Thyroid gland (tissue), 4 donors: Measurements from ENCODE around the gene SIAH3. TPM values are rescaled to one million over a fixed set of nuclear protein-coding genes. Genes with fewer than 3 reads are reported as not detected.

Experiments used
- DNase-seq, 2 donors: peaks; one replicate each; pipeline ENCODE4 v3.0.0-alpha.2; 2019
- H3K27ac ChIP-seq, 3 donors: fragments of 200-600 bp; sonication (generic); 1 replicate in 2 of 3; 2 replicates in 1 of 3; pipeline ENCODE4 v1.5.1; 2016 to 2019; ENCODE audit warnings: mild to moderate bottlenecking in 1 of 3, moderate library complexity in 1 of 3
- H3K27me3 ChIP-seq: fragments of 200-600 bp; sonication (generic); one replicate; pipeline ENCODE4 v1.5.1; 2019
- H3K36me3 ChIP-seq, 2 donors: fragments of 200-600 bp; sonication (generic); one replicate each; pipeline ENCODE4 v1.5.1; 2016 to 2019
- H3K4me1 ChIP-seq, 2 donors: fragments of 200-600 bp; sonication (generic); one replicate each; pipeline ENCODE4 v1.5.1; 2017 to 2019
- H3K4me3 ChIP-seq, 3 donors: fragments of 200-600 bp; sonication (generic); replicated peaks in 1 of 3; 1 replicate in 2 of 3; 2 replicates in 1 of 3; pipeline ENCODE4 v1.5.1; 2016; ENCODE audit warnings: mild to moderate bottlenecking in 1 of 3
- H3K9me3 ChIP-seq: fragments of 200-600 bp; sonication (generic); one replicate; pipeline ENCODE4 v1.5.1; 2017
- CTCF ChIP-seq, 6 experiments: fragments of 200-600 bp in 3 of 6; fragments of 450-650 bp in 3 of 6; sonication (generic) in 3 of 6; IDR thresholded peaks; one replicate each; pipeline ENCODE4 v1.5.1; 2016 to 2019; ENCODE audit warnings: antibody characterized with exemption in 6 of 6, mild to moderate bottlenecking in 2 of 6, inconsistent platforms in 1 of 6, moderate library complexity in 1 of 6
- POLR2A ChIP-seq, 2 donors: fragments of 450-650 bp; IDR thresholded peaks; one replicate each; pipeline ENCODE4 v1.6.1; 2017; ENCODE audit warnings: antibody characterized with exemption in 2 of 2, mild to moderate bottlenecking in 2 of 2, moderate library complexity in 1 of 2
- WGBS, 2 donors: methylation state at CpG; one replicate each; pipeline ENCODE4 v1.1.5; 2017; 5-methylcytosine and 5-hydroxymethylcytosine counted together
- intact Hi-C: fragments of 100-400 bp; cut with DNase I; formaldehyde crosslinking; loops from one replicate; pipeline ENCODE4 v1.15.1; 2023
- total RNA-seq, 4 donors: library from RNA; depleted of rRNA; stranded (reverse); fragments of >200 nt; gene quantifications; one replicate each; pipeline ENCODE4 v1.2.3, GENCODE V29; 2016

SIAH3 gene
- total RNA-seq, 4 donors from 2014 or later, result 0.13 TPM; not detected in 3

GRCh38 chr13:45846681-45847080, 4.9 kb downstream of the SIAH3 start:
- H3K4me3 ChIP-seq, result no peak overlapping the region
- TF ChIP-seq POLR2A (IDR thresholded peaks at IDR 0.05) (no peak), CTCF (IDR thresholded peaks at IDR 0.05) (no peak)
- no peaks in the 10 kb centered on the region for H3K9me3 ChIP-seq
- WGBS, 2 donors, result 89 to 91% methylated on average over 8 of the region's 8 CpGs
- intact Hi-C loops, result no loop called here
- H3K36me3 ChIP-seq, result no peaks in the 10 kb centered on the region
- no peaks in the 10 kb centered on the region for H3K27me3 ChIP-seq
- DNase-seq, result no peak
- H3K27ac ChIP-seq, result no peak overlapping the region
- H3K4me1 ChIP-seq, result peaks cover 20 to 29% of the 10 kb centered on the region in 2 donors

GRCh38 chr13:45838171-45838745, 13.3 kb downstream of the SIAH3 start:
- no peaks in the 10 kb centered on the region for H3K36me3 ChIP-seq
- intact Hi-C loops, result no loop called here
- peak overlapping the region in 1 of 3 donors; percentile 24 for H3K27ac ChIP-seq
- H3K4me3 ChIP-seq, result no peak overlapping the region
- TF ChIP-seq POLR2A (IDR thresholded peaks at IDR 0.05) (no peak), CTCF (IDR thresholded peaks at IDR 0.05) (no peak)
- no peaks in the 10 kb centered on the region for H3K9me3 ChIP-seq
- peaks cover 20 to 24% of the 10 kb centered on the region in 2 donors for H3K4me1 ChIP-seq
- 27 to 38% methylated on average over 11 to 12 of the region's 12 CpGs for WGBS, 2 donors
- no peaks in the 10 kb centered on the region for H3K27me3 ChIP-seq
- peak; percentile 53 to 64 for DNase-seq

GRCh38 chr13:45837111-45837510, 14.4 kb downstream of the SIAH3 start:
- intact Hi-C loops, result no loop called here
- Histone ChIP-seq H3K27ac (no peak overlapping the region), H3K9me3 (no peaks in the 10 kb centered on the region), H3K27me3 (no peaks in the 10 kb centered on the region), H3K36me3 (no peaks in the 10 kb centered on the region), H3K4me1 (peaks cover 20 to 24% of the 10 kb centered on the region in 2 donors), H3K4me3 (no peak overlapping the region)
- no peak for DNase-seq
- WGBS, 2 donors, result 63 to 77% methylated on average over 1 of the region's 1 CpG
- TF ChIP-seq CTCF (IDR thresholded peaks at IDR 0.05), result no peak
- no peak for TF ChIP-seq POLR2A (IDR thresholded peaks at IDR 0.05)

GRCh38 chr13:45834411-45834994, 17.1 kb downstream of the SIAH3 start:
- no peak for DNase-seq
- Histone ChIP-seq H3K4me1 (peaks cover 28 to 31% of the 10 kb centered on the region in 2 donors), H3K9me3 (no peaks in the 10 kb centered on the region), H3K4me3 (no peak overlapping the region), H3K27ac (peak overlapping the region in 1 of 3 donors; percentile 23), H3K36me3 (no peaks in the 10 kb centered on the region), H3K27me3 (no peaks in the 10 kb centered on the region)
- intact Hi-C loops, result no loop called here
- WGBS, 2 donors, result 90 to 92% methylated on average over 7 of the region's 7 CpGs
- TF ChIP-seq POLR2A (IDR thresholded peaks at IDR 0.05), result no peak
- no peak for TF ChIP-seq CTCF (IDR thresholded peaks at IDR 0.05)

- Histone ChIP-seq H3K36me3 (no peaks in the 10 kb centered on the region), H3K27me3 (no peaks in the 10 kb centered on the region), H3K9me3 (no peaks in the 10 kb centered on the region), H3K4me3 (no peak overlapping the region), H3K27ac (peak overlapping the region in 1 of 3 donors; percentile 23), H3K4me1 (peaks cover 28 to 31% of the 10 kb centered on the region in 2 donors)
- peak; percentile 65 to 72 for DNase-seq
- intact Hi-C loops, result no loop called here
- no peak for TF ChIP-seq POLR2A (IDR thresholded peaks at IDR 0.05)
- no peak for TF ChIP-seq CTCF (IDR thresholded peaks at IDR 0.05)
- WGBS, 2 donors, result 33 to 53% methylated on average over 5 of the region's 5 CpGs
Measured at GRCh38 chr13:45833663-45834375, 17.7 kb downstream of the SIAH3 start.
